Fibroblast of pulmonary artery (primary cell): ENCODE measurements around the gene CDK10.

ENCODE experiments used
- DNase-seq: peaks from one replicate; pipeline ENCODE4 v3.0.0-alpha.2; 2010; ENCODE audit warnings: low read depth
- H3K4me3 ChIP-seq: replicated peaks from 2 replicates; pipeline ENCODE4 v1.5.1; 2011; ENCODE audit warnings: low read depth, mild to moderate bottlenecking, control low read depth, low read length, moderate library complexity
- TF ChIP-seq, protein P1 (sequence below): IDR thresholded peaks from 2 replicates; pipeline ENCODE4 v1.5.1; 2011; ENCODE audit warnings: mild to moderate bottlenecking, control low read depth, low read length, inconsistent platforms; ENCODE audit errors: missing control alignments

The CDK10 gene

DNA sequence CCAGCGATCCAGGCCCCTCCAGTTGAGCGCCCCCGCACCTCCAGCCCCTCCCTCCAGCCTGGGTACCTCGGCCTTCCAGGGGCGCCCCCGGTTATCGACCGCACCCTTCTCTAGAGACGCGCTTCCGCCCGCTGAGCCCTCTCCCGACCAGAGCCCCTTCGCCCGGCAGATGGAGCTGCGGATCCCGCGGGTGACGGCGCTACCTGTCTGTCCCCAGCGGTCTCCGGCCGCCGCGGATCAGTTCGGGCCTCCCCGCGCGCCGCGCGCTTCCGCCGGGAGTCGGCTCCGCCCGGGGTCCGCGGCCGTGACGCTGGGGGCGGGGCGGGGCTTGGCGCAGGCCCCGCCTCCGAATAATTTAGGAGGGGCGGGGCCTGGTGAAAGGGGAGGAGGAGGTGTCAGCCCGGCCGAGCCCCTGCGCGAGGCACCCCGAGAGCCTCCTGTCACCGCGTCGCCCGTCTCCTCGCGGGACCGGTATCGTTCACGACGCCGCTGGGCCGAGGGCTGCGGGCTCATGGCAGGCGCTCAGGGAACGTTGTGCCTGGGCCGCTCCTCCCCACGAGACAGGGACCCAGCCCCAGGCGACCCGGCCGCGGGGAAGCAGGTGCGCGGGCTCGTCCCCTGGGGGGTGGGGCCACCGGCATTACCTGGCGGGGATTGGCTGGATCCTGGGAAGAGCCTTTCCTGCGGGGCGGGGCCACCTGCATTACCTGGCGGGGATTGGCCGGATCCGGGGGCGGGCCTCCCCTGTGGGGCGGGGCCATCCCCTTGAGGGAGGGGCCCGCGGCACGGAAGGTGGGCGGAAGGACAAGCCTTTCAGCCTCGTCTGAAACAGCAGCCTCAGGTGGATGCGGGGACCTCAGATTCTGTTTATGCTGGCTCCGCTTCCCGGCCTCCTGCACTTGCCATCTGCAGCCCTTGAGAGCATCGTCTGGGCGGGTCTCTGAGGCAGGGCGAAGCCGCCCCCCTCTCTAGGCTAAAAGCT, 15.2 kb downstream of the CDK10 start, which contains the start of gene SPATA2L:
TSS of gene SPATA2L (minus strand) at position 281 of the 982 bp plus-strand sequence. CDS start 473 bp downstream, outside the sequence.
- H3K4me3 ChIP-seq: peak within 1 kb of the TSS; percentile 74
- TF ChIP-seq, protein P1, sequence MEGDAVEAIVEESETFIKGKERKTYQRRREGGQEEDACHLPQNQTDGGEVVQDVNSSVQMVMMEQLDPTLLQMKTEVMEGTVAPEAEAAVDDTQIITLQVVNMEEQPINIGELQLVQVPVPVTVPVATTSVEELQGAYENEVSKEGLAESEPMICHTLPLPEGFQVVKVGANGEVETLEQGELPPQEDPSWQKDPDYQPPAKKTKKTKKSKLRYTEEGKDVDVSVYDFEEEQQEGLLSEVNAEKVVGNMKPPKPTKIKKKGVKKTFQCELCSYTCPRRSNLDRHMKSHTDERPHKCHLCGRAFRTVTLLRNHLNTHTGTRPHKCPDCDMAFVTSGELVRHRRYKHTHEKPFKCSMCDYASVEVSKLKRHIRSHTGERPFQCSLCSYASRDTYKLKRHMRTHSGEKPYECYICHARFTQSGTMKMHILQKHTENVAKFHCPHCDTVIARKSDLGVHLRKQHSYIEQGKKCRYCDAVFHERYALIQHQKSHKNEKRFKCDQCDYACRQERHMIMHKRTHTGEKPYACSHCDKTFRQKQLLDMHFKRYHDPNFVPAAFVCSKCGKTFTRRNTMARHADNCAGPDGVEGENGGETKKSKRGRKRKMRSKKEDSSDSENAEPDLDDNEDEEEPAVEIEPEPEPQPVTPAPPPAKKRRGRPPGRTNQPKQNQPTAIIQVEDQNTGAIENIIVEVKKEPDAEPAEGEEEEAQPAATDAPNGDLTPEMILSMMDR: no peak
- peak; percentile 77 for DNase-seq

DNA sequence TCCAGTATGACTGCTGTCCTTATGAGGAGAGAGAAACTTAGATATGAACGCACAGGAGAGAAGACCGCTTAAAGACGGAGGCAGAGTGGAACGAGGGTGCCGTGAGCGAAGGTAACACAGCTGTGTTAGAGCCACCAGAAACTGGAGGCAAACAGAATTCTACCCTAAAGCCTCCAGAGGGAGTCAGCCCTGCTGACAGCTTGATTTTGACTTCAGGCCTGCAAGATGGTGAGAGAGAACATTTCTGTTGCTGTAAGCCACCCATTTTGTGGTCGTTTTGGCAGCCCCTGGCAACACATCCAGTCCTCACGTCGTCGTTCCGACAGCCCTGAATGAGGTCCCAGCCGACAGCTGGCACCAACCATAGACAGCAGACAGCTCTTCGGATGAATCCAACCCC, 17.8 kb downstream of the CDK10 start:
- no peak overlapping the region for H3K4me3 ChIP-seq
- no peak for DNase-seq
- TF ChIP-seq, protein P1: peak; percentile 1

DNA sequence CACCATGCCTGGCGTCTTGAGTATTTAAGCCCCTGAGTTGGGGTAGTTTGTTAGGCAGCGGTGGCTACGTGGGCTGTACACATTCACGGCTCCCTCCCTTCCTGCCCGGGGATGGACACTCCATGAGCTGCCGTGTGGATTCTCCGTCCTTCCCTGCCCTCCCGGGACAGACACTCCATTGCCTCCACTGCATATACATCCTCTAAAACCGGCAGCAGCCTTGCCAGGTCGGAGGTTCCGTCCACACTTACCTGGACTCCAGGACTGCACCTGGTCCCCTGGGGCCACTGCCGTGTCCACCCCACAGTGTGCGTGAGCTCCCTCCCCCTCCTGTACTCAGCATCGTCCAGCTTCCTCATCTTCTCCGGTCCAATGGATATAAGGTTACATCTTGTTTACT, 18.5 kb downstream of the CDK10 start:
- H3K4me3 ChIP-seq: no peak overlapping the region
- no peak for DNase-seq
- TF ChIP-seq, protein P1: no peak

DNA sequence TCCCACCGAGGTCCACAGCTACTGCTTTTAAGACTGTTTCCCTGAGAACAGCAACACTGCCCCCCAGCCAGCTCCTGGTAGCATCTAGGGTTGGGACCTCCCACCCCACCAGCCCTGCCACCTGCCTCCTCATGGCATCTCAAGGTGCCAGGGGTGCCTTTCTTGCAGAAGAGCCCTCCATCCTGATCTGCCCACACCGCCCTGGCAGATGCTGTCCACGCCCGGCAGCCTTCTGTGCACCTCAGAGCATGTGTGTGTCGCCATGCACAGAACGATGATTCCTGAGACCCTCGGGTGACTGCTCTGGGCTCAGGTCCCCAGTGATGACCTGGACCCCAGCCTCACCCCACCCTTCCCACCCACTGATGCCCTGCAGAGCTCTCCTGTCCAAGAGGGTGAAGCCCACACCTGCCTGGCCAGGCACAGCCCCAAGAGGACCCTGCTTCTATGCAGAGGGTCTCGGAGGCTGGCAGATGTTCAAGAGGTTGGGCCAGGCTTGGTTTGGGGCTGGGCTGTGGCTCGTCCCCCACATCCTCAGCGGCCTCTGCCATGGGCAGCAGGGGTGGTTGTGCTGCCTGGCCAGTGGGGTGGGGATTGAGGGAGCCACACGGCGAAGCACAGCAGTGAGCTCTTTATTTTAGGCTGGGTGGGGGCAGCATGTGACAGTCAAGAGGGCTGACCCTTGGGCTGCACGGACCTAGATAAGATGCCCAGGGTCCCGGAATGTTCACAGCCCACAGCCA, 20.2 kb downstream of the CDK10 start:
- no peak overlapping the region for H3K4me3 ChIP-seq
- TF ChIP-seq, protein P1: no peak
- no peak for DNase-seq

DNA sequence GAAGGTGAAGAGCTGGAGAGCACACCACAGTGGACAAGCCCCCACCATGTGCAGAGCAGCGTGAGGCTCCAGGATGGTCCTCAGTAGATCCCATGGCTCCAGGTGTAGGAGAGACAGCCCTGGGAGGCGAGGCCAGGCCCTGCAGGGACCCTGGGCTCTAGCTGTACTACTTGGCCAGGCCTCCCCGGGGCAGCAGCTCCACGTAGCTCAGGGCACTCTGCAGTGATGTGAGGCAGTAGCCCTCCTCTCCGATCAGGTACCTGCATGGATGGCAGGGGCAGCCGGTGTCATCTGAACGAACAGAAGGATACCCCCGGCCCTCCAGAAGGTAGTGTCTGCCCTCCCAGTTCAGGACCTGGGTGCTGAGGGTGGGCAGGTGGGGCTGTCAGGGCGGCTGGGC, 21.2 kb downstream of the CDK10 start:
- TF ChIP-seq, protein P1: no peak
- H3K4me3 ChIP-seq: no peak overlapping the region
- DNase-seq: no peak

DNA sequence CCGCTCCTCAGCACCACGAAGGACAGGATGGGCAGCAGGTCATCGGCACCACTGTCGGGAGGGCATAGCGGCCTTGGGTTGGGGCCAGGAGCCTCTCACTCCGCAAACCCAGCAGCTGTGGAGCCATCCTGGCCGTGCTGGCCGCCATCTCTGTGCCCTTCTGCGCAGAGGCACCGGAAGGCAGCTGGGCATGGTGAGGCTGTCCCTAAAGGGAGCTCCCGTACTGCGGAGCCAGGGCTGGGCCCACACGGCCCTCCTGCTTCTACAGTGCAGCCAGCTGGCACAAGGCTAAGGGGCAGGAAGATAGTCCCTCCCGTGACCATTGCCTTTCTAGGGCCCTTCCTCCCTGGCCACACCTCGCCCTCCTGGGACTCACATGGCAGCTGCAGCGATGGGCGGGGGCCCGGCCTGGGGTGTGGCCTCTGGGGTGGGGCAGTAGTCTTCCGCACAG, 22.0 kb downstream of the CDK10 start:
- H3K4me3 ChIP-seq: no peak overlapping the region
- TF ChIP-seq, protein P1: no peak
- DNase-seq: no peak
